ENCODE results near the gene GNA14. TPM values are rescaled to one million over a fixed set of nuclear protein-coding genes. Genes with fewer than 3 reads are reported as not detected.

GNA14 gene
- polyA plus RNA-seq, 2 of the 4 experiments (the other 2 are of a cell fraction): 0.04 to 0.06 TPM

DNA sequence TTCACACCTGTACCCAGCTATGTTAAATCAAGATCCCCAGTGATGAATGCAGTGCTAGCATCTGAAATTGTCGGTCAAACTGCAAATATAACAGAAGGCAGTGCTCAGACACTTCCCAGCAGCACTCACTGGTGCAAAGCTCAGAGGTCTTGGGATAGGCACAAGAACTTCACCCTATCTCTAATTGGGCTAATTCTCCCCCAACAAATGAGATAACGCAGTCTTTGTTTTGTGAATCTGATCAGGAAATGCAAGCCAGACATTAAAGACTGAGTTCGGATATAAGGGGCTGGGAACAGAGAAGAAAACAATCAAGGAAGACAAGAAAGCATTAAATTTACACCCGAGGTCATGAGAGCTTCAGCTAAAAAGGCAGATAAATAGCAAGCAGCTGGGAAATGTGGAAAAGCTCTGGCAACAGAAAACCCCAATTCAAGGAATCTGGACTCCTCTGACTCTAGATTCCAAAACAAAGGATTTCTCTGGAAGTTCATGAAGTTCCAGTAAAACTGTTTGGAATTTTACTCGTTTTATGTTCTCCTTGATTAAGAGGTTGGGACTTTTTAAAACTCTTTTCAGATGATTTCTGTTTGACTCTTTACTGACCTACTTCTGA, 65.1 kb downstream of the GNA14 start:
- ChIA-PET POLR2A (no interaction called here), CTCF (no interaction called here)
- TF ChIP-seq RAD21 (conservative IDR thresholded peaks at IDR 0.05 in 1 of 2, IDR thresholded peaks at IDR 0.05 in 1 of 2): no peak
- TF ChIP-seq ZC3H11A (IDR thresholded peaks at IDR 0.05): no peak
- TF ChIP-seq, protein P1, sequence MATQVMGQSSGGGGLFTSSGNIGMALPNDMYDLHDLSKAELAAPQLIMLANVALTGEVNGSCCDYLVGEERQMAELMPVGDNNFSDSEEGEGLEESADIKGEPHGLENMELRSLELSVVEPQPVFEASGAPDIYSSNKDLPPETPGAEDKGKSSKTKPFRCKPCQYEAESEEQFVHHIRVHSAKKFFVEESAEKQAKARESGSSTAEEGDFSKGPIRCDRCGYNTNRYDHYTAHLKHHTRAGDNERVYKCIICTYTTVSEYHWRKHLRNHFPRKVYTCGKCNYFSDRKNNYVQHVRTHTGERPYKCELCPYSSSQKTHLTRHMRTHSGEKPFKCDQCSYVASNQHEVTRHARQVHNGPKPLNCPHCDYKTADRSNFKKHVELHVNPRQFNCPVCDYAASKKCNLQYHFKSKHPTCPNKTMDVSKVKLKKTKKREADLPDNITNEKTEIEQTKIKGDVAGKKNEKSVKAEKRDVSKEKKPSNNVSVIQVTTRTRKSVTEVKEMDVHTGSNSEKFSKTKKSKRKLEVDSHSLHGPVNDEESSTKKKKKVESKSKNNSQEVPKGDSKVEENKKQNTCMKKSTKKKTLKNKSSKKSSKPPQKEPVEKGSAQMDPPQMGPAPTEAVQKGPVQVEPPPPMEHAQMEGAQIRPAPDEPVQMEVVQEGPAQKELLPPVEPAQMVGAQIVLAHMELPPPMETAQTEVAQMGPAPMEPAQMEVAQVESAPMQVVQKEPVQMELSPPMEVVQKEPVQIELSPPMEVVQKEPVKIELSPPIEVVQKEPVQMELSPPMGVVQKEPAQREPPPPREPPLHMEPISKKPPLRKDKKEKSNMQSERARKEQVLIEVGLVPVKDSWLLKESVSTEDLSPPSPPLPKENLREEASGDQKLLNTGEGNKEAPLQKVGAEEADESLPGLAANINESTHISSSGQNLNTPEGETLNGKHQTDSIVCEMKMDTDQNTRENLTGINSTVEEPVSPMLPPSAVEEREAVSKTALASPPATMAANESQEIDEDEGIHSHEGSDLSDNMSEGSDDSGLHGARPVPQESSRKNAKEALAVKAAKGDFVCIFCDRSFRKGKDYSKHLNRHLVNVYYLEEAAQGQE (IDR thresholded peaks at IDR 0.05): no peak
- TF ChIP-seq, protein P2, sequence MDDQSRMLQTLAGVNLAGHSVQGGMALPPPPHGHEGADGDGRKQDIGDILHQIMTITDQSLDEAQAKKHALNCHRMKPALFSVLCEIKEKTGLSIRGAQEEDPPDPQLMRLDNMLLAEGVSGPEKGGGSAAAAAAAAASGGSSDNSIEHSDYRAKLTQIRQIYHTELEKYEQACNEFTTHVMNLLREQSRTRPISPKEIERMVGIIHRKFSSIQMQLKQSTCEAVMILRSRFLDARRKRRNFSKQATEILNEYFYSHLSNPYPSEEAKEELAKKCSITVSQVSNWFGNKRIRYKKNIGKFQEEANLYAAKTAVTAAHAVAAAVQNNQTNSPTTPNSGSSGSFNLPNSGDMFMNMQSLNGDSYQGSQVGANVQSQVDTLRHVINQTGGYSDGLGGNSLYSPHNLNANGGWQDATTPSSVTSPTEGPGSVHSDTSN (IDR thresholded peaks at IDR 0.05): no peak
- TF ChIP-seq RNF2 (IDR thresholded peaks at IDR 0.05; ENCODE audit: borderline replicate concordance, low read depth): no peak
- TF ChIP-seq, protein P3, sequence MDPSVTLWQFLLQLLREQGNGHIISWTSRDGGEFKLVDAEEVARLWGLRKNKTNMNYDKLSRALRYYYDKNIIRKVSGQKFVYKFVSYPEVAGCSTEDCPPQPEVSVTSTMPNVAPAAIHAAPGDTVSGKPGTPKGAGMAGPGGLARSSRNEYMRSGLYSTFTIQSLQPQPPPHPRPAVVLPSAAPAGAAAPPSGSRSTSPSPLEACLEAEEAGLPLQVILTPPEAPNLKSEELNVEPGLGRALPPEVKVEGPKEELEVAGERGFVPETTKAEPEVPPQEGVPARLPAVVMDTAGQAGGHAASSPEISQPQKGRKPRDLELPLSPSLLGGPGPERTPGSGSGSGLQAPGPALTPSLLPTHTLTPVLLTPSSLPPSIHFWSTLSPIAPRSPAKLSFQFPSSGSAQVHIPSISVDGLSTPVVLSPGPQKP (IDR thresholded peaks at IDR 0.05; ENCODE audit: low read depth, low read length): no peak
- no peak for TF ChIP-seq BHLHE40 (IDR thresholded peaks at IDR 0.05; ENCODE audit: low read depth, low read length)
- no peak for TF ChIP-seq ESRRA (IDR thresholded peaks at IDR 0.05; ENCODE audit: borderline replicate concordance, low read length)
- ATAC-seq (no peak), DNase-seq (ENCODE audit: low read depth in 1 of 2, low spot score in 1 of 2) (no peak), FAIRE-seq (no peak)
- Histone ChIP-seq H3K9me3 (no peaks in the 10 kb centered on the region), H3K4me3 (no peak overlapping the region), H3K4me2 (no peak overlapping the region), H3K4me1 (peaks cover 5% of the 10 kb centered on the region; the same call in 2 of the 3 replicates), H3K27ac (no peak overlapping the region)
- 38% methylated on average over 5 of the region's 5 CpGs for WGBS (ENCODE audit: missing lambda C conversion rate)

DNA sequence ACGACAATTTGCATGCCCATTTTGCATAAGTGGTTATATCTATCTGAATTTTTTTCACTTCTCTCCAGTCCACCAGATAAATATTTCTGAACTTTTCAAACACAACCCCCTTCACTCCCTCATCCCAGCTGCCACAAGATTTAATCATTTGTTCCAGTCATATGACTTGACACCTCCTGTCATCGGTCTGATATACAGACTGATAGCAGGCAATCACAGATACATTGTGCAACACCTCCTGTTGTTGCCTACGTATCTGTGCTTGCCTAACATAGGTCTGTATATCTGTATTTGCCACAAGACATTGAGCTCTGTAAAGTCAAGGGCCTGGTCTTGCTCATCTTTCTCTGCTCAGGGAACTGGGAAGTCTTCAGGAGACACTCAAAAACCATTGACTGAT, 65.6 kb downstream of the GNA14 start:
- ATAC-seq: no peak
- FAIRE-seq: no peak
- no peak overlapping the region for H3K27ac ChIP-seq
- H3K9me3 ChIP-seq: no peaks in the 10 kb centered on the region
- DNase-seq (ENCODE audit: low read depth in 1 of 2, low spot score in 1 of 2): no peak
- WGBS (ENCODE audit: missing lambda C conversion rate): 42% methylated on average over 3 of the region's 3 CpGs
- ChIA-PET POLR2A (no interaction called here), CTCF (no interaction called here)
- no peaks in the 10 kb centered on the region; the same call in 2 of the 3 replicates for H3K4me1 ChIP-seq
- H3K4me2 ChIP-seq: no peak overlapping the region
- TF ChIP-seq KDM1A (IDR thresholded peaks at IDR 0.05; ENCODE audit: low read depth) (no peak), FOSB (CRISPR knock-in tag; IDR thresholded peaks at IDR 0.05) (no peak), CHD2 (IDR thresholded peaks at IDR 0.05; ENCODE audit: low read length, partially characterized antibody) (no peak), ESRRA (IDR thresholded peaks at IDR 0.05; ENCODE audit: borderline replicate concordance, low read length) (no peak), SREBF2 (IDR thresholded peaks at IDR 0.05) (no peak), CBX2 (IDR thresholded peaks at IDR 0.05; ENCODE audit: borderline replicate concordance, low read depth) (no peak), CHD4 (IDR thresholded peaks at IDR 0.05; ENCODE audit: borderline replicate concordance) (no peak), MAZ (IDR thresholded peaks at IDR 0.05; ENCODE audit: borderline replicate concordance, low read depth, low read length) (no peak), HOXB13 (CRISPR knock-in tag; IDR thresholded peaks at IDR 0.05; ENCODE audit: low read depth) (no peak), NPAS2 (CRISPR knock-in tag; IDR thresholded peaks at IDR 0.05; ENCODE audit: borderline replicate concordance) (no peak), MYC (IDR thresholded peaks at IDR 0.05; ENCODE audit: borderline replicate concordance, low read length) (no peak), SMC3 (IDR thresholded peaks at IDR 0.05) (no peak)
- TF ChIP-seq, protein P1 (IDR thresholded peaks at IDR 0.05): no peak
- TF ChIP-seq, protein P2 (IDR thresholded peaks at IDR 0.05): no peak
- TF ChIP-seq, protein P4, sequence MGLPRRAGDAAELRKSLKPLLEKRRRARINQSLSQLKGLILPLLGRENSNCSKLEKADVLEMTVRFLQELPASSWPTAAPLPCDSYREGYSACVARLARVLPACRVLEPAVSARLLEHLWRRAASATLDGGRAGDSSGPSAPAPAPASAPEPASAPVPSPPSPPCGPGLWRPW (IDR thresholded peaks at IDR 0.05): no peak
- no peak overlapping the region for H3K4me3 ChIP-seq
